Stimulated activated CD4-positive, alpha-beta T cell treated with anti-CD3 and anti-CD28 coated beads, Interleukin-2, amount 100 ng/mL, for 24 hours (primary cell): ENCODE measurements around the gene RWDD3.

Experiments
- DNase-seq, 2 donors: peaks; one replicate each; pipeline ENCODE4 v3.0.0-alpha.2; 2020

Gene RWDD3

GRCh38 chr1:95286479-95286878, 52.5 kb downstream of the RWDD3 start:
- DNase-seq = no peak

- no peak for DNase-seq
Observed at GRCh38 chr1:95287081-95287480, 53.1 kb downstream of the RWDD3 start.

DNA sequence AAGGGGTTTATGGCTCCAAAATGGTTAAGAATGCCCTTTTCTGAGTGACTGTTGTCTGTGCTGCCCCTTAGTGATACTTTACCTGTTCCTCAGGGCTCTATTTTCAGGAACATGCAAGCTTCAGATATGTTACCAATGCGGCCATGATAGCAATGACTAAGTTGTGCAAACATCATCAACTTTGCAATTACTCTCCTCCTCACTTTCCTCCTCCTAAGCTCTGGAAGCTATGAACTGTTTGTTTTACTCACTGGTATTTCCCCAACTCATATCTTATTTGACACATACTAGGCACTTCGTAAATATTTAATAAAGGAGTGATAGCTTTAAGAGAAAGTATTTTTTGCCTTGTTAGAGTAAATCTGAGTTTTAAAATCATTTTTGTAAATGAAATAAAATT, 53.8 kb downstream of the RWDD3 start:
- DNase-seq = no peak
